HEK293 (cell line): ENCODE measurements around the gene ATG12.

Experiments
- GLIS1 ChIP-seq: fragments of 450-650 bp; formaldehyde crosslinking; IDR thresholded peaks from 2 replicates; pipeline ENCODE4 v1.5.1; 2016; ENCODE audit warnings: missing biosample characterization, missing genetic modification characterization
- GLIS2 ChIP-seq: fragments of 450-650 bp; formaldehyde crosslinking; IDR thresholded peaks from 2 replicates; pipeline ENCODE4 v1.5.1; 2016; ENCODE audit warnings: missing biosample characterization, missing genetic modification characterization
- MZF1 ChIP-seq: fragments of 450-650 bp; formaldehyde crosslinking; IDR thresholded peaks from 2 replicates; pipeline ENCODE4 v1.5.1; 2017; ENCODE audit warnings: missing biosample characterization, missing genetic modification characterization, borderline replicate concordance
- PRDM2 ChIP-seq: fragments of 450-650 bp; formaldehyde crosslinking; IDR thresholded peaks from 2 replicates; pipeline ENCODE4 v1.5.1; 2016; ENCODE audit warnings: missing biosample characterization, missing genetic modification characterization, borderline replicate concordance
- REST ChIP-seq: fragments of 450-650 bp; formaldehyde crosslinking; IDR thresholded peaks from 2 replicates; pipeline ENCODE4 v1.5.1; 2016; ENCODE audit warnings: missing biosample characterization, missing genetic modification characterization
- SP7 ChIP-seq: fragments of 450-650 bp; formaldehyde crosslinking; IDR thresholded peaks from 2 replicates; pipeline ENCODE4 v1.5.1; 2016; ENCODE audit warnings: missing biosample characterization, missing genetic modification characterization
- ZEB2 ChIP-seq: fragments of 450-650 bp; formaldehyde crosslinking; IDR thresholded peaks from 2 replicates; pipeline ENCODE4 v1.5.1; 2016; ENCODE audit warnings: missing biosample characterization, missing genetic modification characterization
- ZFP37 ChIP-seq: fragments of 450-650 bp; formaldehyde crosslinking; IDR thresholded peaks from 2 replicates; pipeline ENCODE4 v1.5.1; 2016; ENCODE audit warnings: missing biosample characterization, missing genetic modification characterization
- ZNF121 ChIP-seq: fragments of 450-650 bp; formaldehyde crosslinking; IDR thresholded peaks from 2 replicates; pipeline ENCODE4 v1.5.1; 2016; ENCODE audit warnings: missing biosample characterization, missing genetic modification characterization
- ZNF24 ChIP-seq: fragments of 450-650 bp; formaldehyde crosslinking; IDR thresholded peaks from 2 replicates; pipeline ENCODE4 v1.5.1; 2016; ENCODE audit warnings: missing biosample characterization, missing genetic modification characterization
- ZNF248 ChIP-seq: fragments of 450-650 bp; formaldehyde crosslinking; IDR thresholded peaks from 2 replicates; pipeline ENCODE4 v1.5.1; 2017; ENCODE audit warnings: missing biosample characterization, missing genetic modification characterization
- ZNF335 ChIP-seq: fragments of 450-650 bp; formaldehyde crosslinking; conservative IDR thresholded peaks from 2 replicates; pipeline ENCODE4 v1.5.1; 2016; ENCODE audit warnings: missing biosample characterization, missing genetic modification characterization
- ZNF341 ChIP-seq: fragments of 450-650 bp; formaldehyde crosslinking; IDR thresholded peaks from 2 replicates; pipeline ENCODE4; 2016; ENCODE audit warnings: low read depth, missing biosample characterization, missing genetic modification characterization
- ZNF394 ChIP-seq: fragments of 450-650 bp; formaldehyde crosslinking; IDR thresholded peaks from 2 replicates; pipeline ENCODE4 v1.5.1; 2016; ENCODE audit warnings: missing biosample characterization, missing genetic modification characterization, mild to moderate bottlenecking, moderate library complexity, borderline replicate concordance
- ZNF629 ChIP-seq: fragments of 450-650 bp; formaldehyde crosslinking; IDR thresholded peaks from 2 replicates; pipeline ENCODE4 v1.5.1; 2017; ENCODE audit warnings: missing biosample characterization, missing genetic modification characterization
- ZNF76 ChIP-seq: fragments of 450-650 bp; formaldehyde crosslinking; IDR thresholded peaks from 2 replicates; pipeline ENCODE4; 2016; ENCODE audit warnings: low read depth, missing biosample characterization, missing genetic modification characterization, borderline replicate concordance
- ZSCAN4 ChIP-seq: fragments of 450-650 bp; formaldehyde crosslinking; IDR thresholded peaks from 2 replicates; pipeline ENCODE4 v1.5.1; 2017; ENCODE audit warnings: missing biosample characterization, missing genetic modification characterization
- TF ChIP-seq, protein P1 (sequence below): fragments of 450-650 bp; formaldehyde crosslinking; IDR thresholded peaks from 2 replicates; pipeline ENCODE4 v1.5.1; 2016; ENCODE audit warnings: missing biosample characterization, missing genetic modification characterization
- TF ChIP-seq, protein P2 (sequence below): fragments of 450-650 bp; formaldehyde crosslinking; IDR thresholded peaks from 2 replicates; pipeline ENCODE4 v1.5.1; 2016; ENCODE audit warnings: missing biosample characterization, missing genetic modification characterization
- TF ChIP-seq, protein P3 (sequence below): fragments of 450-650 bp; formaldehyde crosslinking; IDR thresholded peaks from 2 replicates; pipeline ENCODE4 v1.5.1; 2017; ENCODE audit warnings: missing biosample characterization, missing genetic modification characterization

The ATG12 gene

GRCh38 chr5:115816226-115817081, 24.9 kb downstream of the ATG12 start, which contains the start of gene CDO1 (continued):
- TF ChIP-seq PRDM2 (tag by site-specific recombination) (no peak; the same call in 1 of the 2 replicates), ZNF76 (peak; percentile 86), MZF1 (tag by site-specific recombination) (0 out of 2 replicates have a peak, but pooled peaks have one; percentile 11), GLIS2 (tag by site-specific recombination) (peak; percentile 87), ZFP37 (tag by site-specific recombination) (peak; percentile 89; the same call in 1 of the 2 replicates), GLIS1 (tag by site-specific recombination) (peak; percentile 50), ZEB2 (tag by site-specific recombination) (peak; percentile 49), ZNF394 (tag by site-specific recombination) (peak; percentile 72; the same call in 1 of the 2 replicates), ZNF341 (peak; percentile 80), REST (tag by site-specific recombination) (peak; percentile 12; the same call in 1 of the 2 replicates), ZNF24 (tag by site-specific recombination) (0 out of 2 replicates have a peak, but pooled peaks have one; percentile 42), ZNF248 (tag by site-specific recombination) (no peak), ZNF629 (tag by site-specific recombination) (peak; percentile 49; the same call in 1 of the 2 replicates), ZNF121 (tag by site-specific recombination) (no peak), SP7 (tag by site-specific recombination) (peak; percentile 52; the same call in 1 of the 2 replicates), ZSCAN4 (tag by site-specific recombination) (peak; percentile 62), ZNF335 (tag by site-specific recombination) (peak; percentile 80)
- TF ChIP-seq, protein P1, sequence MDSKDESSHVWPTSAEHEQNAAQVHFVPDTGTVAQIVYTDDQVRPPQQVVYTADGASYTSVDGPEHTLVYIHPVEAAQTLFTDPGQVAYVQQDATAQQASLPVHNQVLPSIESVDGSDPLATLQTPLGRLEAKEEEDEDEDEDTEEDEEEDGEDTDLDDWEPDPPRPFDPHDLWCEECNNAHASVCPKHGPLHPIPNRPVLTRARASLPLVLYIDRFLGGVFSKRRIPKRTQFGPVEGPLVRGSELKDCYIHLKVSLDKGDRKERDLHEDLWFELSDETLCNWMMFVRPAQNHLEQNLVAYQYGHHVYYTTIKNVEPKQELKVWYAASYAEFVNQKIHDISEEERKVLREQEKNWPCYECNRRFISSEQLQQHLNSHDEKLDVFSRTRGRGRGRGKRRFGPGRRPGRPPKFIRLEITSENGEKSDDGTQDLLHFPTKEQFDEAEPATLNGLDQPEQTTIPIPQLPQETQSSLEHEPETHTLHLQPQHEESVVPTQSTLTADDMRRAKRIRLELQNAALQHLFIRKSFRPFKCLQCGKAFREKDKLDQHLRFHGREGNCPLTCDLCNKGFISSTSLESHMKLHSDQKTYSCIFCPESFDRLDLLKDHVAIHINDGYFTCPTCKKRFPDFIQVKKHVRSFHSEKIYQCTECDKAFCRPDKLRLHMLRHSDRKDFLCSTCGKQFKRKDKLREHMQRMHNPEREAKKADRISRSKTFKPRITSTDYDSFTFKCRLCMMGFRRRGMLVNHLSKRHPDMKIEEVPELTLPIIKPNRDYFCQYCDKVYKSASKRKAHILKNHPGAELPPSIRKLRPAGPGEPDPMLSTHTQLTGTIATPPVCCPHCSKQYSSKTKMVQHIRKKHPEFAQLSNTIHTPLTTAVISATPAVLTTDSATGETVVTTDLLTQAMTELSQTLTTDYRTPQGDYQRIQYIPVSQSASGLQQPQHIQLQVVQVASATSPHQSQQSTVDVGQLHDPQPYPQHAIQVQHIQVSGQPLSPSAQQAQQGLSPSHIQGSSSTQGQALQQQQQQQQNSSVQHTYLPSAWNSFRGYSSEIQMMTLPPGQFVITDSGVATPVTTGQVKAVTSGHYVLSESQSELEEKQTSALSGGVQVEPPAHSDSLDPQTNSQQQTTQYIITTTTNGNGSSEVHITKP (tag by site-specific recombination): peak; percentile 99
- TF ChIP-seq, protein P2, sequence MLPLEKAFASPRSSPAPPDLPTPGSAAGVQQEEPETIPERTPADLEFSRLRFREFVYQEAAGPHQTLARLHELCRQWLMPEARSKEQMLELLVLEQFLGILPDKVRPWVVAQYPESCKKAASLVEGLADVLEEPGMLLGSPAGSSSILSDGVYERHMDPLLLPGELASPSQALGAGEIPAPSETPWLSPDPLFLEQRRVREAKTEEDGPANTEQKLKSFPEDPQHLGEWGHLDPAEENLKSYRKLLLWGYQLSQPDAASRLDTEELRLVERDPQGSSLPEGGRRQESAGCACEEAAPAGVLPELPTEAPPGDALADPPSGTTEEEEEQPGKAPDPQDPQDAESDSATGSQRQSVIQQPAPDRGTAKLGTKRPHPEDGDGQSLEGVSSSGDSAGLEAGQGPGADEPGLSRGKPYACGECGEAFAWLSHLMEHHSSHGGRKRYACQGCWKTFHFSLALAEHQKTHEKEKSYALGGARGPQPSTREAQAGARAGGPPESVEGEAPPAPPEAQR (tag by site-specific recombination): no peak
- TF ChIP-seq, protein P3, sequence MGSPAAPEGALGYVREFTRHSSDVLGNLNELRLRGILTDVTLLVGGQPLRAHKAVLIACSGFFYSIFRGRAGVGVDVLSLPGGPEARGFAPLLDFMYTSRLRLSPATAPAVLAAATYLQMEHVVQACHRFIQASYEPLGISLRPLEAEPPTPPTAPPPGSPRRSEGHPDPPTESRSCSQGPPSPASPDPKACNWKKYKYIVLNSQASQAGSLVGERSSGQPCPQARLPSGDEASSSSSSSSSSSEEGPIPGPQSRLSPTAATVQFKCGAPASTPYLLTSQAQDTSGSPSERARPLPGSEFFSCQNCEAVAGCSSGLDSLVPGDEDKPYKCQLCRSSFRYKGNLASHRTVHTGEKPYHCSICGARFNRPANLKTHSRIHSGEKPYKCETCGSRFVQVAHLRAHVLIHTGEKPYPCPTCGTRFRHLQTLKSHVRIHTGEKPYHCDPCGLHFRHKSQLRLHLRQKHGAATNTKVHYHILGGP: no peak
